Cardiac fibroblast (primary cell): ENCODE measurements around the gene CHST11.

Source experiments
- DNase-seq, 2 donors: peaks; one replicate each; pipeline versions ENCODE4 v3.0.0 to v3.0.0-alpha.2; 2010; ENCODE audit warnings: low read depth in 2 of 2
- H3K4me3 ChIP-seq, 2 donors: replicated peaks in 1 of 2; 1 replicate in 1 of 2; 2 replicates in 1 of 2; pipeline ENCODE4 v1.5.1; 2011; ENCODE audit warnings: low read depth in 2 of 2, low read length in 2 of 2, mild to moderate bottlenecking in 2 of 2, moderate library complexity in 1 of 2
- TF ChIP-seq, protein P1 (sequence below): IDR thresholded peaks from one replicate; pipeline ENCODE4 v1.5.1; 2011; ENCODE audit warnings: low read depth, mild to moderate bottlenecking, low read length, inconsistent platforms

CHST11 gene

GRCh38 chr12:104746467-104747088 is 289.8 kb downstream of the CHST11 start:
- H3K4me3 ChIP-seq = no peak overlapping the region
- TF ChIP-seq, protein P1, sequence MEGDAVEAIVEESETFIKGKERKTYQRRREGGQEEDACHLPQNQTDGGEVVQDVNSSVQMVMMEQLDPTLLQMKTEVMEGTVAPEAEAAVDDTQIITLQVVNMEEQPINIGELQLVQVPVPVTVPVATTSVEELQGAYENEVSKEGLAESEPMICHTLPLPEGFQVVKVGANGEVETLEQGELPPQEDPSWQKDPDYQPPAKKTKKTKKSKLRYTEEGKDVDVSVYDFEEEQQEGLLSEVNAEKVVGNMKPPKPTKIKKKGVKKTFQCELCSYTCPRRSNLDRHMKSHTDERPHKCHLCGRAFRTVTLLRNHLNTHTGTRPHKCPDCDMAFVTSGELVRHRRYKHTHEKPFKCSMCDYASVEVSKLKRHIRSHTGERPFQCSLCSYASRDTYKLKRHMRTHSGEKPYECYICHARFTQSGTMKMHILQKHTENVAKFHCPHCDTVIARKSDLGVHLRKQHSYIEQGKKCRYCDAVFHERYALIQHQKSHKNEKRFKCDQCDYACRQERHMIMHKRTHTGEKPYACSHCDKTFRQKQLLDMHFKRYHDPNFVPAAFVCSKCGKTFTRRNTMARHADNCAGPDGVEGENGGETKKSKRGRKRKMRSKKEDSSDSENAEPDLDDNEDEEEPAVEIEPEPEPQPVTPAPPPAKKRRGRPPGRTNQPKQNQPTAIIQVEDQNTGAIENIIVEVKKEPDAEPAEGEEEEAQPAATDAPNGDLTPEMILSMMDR = no peak
- no peak for DNase-seq

GRCh38 chr12:104747330-104747729 is 290.6 kb downstream of the CHST11 start:
- no peak for DNase-seq
- H3K4me3 ChIP-seq = no peak overlapping the region
- TF ChIP-seq, protein P1 = no peak

DNA sequence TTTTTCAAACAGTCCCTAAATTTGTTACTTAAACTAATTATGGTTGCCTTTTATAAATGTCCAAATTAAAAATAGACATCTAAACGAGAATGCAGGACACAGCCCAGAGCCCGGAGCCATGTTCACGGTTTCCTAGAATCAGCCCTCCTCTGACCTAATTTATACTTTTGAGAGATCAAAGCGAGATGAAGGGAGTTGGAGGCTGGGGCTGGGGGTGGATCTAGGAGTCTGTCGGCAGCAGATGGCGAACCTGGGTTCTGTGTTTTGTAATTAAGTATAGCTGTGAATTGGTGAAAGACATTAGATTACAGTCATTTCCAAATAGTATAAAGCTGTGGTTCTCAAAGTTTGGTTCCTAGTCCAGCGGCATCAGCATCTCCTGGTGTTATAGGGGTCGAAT is 291.2 kb downstream of the CHST11 start:
- TF ChIP-seq, protein P1 = no peak
- DNase-seq = no peak
- H3K4me3 ChIP-seq = no peak overlapping the region

GRCh38 chr12:104748356-104748755 is 291.6 kb downstream of the CHST11 start:
- no peak overlapping the region for H3K4me3 ChIP-seq
- DNase-seq = no peak
- TF ChIP-seq, protein P1 = no peak

GRCh38 chr12:104748790-104749189 is 292.0 kb downstream of the CHST11 start:
- DNase-seq = peak; percentile 44 to 49
- TF ChIP-seq, protein P1 = no peak
- H3K4me3 ChIP-seq = no peak overlapping the region

DNA sequence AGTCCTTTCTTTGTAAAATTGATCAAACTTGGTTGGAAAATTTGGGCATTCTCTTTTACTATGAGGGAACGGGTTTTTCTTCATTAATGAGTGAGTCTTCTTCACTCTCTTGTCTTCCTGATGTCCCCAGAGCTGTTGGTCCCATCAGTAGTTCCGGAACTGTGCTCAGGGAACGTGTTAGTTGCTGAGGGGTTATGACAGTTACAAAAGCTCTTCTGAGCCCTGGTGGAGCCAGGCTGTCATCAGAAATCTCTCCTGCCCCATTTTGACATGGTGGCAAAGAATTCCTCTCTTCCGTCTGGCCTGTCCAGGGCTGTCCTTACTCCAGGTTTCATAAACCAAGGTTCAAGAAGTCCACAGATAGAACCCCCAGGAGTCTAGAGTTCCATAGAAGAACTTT is 292.8 kb downstream of the CHST11 start:
- TF ChIP-seq, protein P1 = no peak
- H3K4me3 ChIP-seq = no peak overlapping the region
- no peak for DNase-seq

GRCh38 chr12:104750061-104750460 is 293.3 kb downstream of the CHST11 start:
- TF ChIP-seq, protein P1 = no peak
- peak; percentile 41 to 50 for DNase-seq
- H3K4me3 ChIP-seq = no peak overlapping the region
